Caco-2 (cell line): ENCODE measurements around the gene BGN. TPM values are rescaled to one million over a fixed set of nuclear protein-coding genes. Genes with fewer than 3 reads are reported as not detected.

Experiments
- BruUV-seq: library from RNA; stranded (reverse); fragments of 400-500 nt; replicated peaks from 2 replicates; lab custom pipeline; 2021; lab: Mats Ljungman, UMichigan
- CTCF ChIA-PET: fragments of 300-600 bp; sonication (Branson Sonifier 250); formaldehyde crosslinking; loops from one replicate; lab custom pipeline; 2022; ENCODE audit warnings: antibody characterized with exemption; lab: Charles Lee
- POLR2A ChIA-PET: fragments of 300-600 bp; sonication (Branson Sonifier 250); formaldehyde crosslinking; loops from one replicate; lab custom pipeline; 2022; ENCODE audit warnings: antibody characterized with exemption; lab: Charles Lee
- DNase-seq, 2 experiments: peaks; one replicate each; pipeline versions ENCODE4 v3.0.0 to v3.0.0-alpha.2; 2020 to 2022
- H3K27me3 ChIP-seq: replicated peaks from 2 replicates; pipeline ENCODE4 v1.6.0; 2011; ENCODE audit warnings: low read length; ENCODE audit not compliant: control insufficient read depth, insufficient read depth
- H3K36me3 ChIP-seq: 2 replicates; pipeline ENCODE4 v1.5.1; 2011; ENCODE audit warnings: low read length; ENCODE audit not compliant: control insufficient read depth, insufficient read depth
- H3K4me1 ChIP-seq: fragments of 250-450 bp; sonication (Bioruptor Pico); 2 replicates; pipeline ENCODE4 v1.5.1; 2020; ENCODE audit warnings: mild to moderate bottlenecking
- H3K4me3 ChIP-seq: 2 replicates; pipeline ENCODE4 v1.5.1; 2011; ENCODE audit warnings: low read depth, mild to moderate bottlenecking, control low read depth, low read length
- H3K9me3 ChIP-seq: fragments of 250-450 bp; sonication (Bioruptor Pico); 2 replicates; pipeline ENCODE4 v1.5.1; 2020; ENCODE audit warnings: mild to moderate bottlenecking, moderate library complexity
- H3K27ac Mint-ChIP-seq: one replicate; pipeline ENCODE4 v1.8.0; 2022; ENCODE audit warnings: mixed read lengths; ENCODE audit not compliant: unreplicated experiment
- H3K27me3 Mint-ChIP-seq: one replicate; pipeline ENCODE4 v1.8.0; 2022; ENCODE audit warnings: mixed read lengths; ENCODE audit not compliant: insufficient read depth, unreplicated experiment
- H3K36me3 Mint-ChIP-seq: one replicate; pipeline ENCODE4 v1.8.0; 2022; ENCODE audit warnings: mild to moderate bottlenecking, mixed read lengths; ENCODE audit not compliant: insufficient read depth, unreplicated experiment
- H3K4me1 Mint-ChIP-seq: one replicate; pipeline ENCODE4 v1.8.0; 2022; ENCODE audit warnings: low read depth, mixed read lengths; ENCODE audit not compliant: unreplicated experiment
- H3K4me3 Mint-ChIP-seq: one replicate; pipeline ENCODE4 v1.8.0; 2022; ENCODE audit warnings: mild to moderate bottlenecking, moderate library complexity, mixed read lengths; ENCODE audit not compliant: unreplicated experiment
- H3K9me3 Mint-ChIP-seq: one replicate; pipeline ENCODE4 v1.8.0; 2022; ENCODE audit warnings: mixed read lengths; ENCODE audit not compliant: unreplicated experiment
- CTCF ChIP-seq, 2 experiments: fragments of 200-600 bp in 1 of 2; IDR thresholded peaks; 1 replicate in 1 of 2; 2 replicates in 1 of 2; pipeline versions ENCODE4 v1.5.1 to v1.8.0; 2011 to 2022; ENCODE audit warnings: antibody characterized with exemption in 1 of 2, control low read depth in 1 of 2, inconsistent platforms in 1 of 2, low read depth in 1 of 2, low read length in 1 of 2, mild to moderate bottlenecking in 1 of 2, moderate library complexity in 1 of 2; ENCODE audit not compliant: insufficient read depth in 1 of 2, severe bottlenecking in 1 of 2, unreplicated experiment in 1 of 2
- intact Hi-C: fragments of 100-400 bp; cut with micrococcal nuclease; formaldehyde crosslinking; loops from one replicate; pipeline ENCODE4 v1.10.0; 2022; ENCODE audit not compliant: unreplicated experiment
- total RNA-seq: library from RNA; stranded (reverse); gene quantifications from 2 replicates; pipeline ENCODE4 v1.2.3, GENCODE V29; 2022

Gene BGN
- total RNA-seq, 1 experiment from 2014 or later = 9.9 TPM

GRCh38 chrX:153533091-153533490 is 38.3 kb downstream of the BGN start:
- no peak overlapping the region for H3K4me3 Mint-ChIP-seq
- DNase-seq = no peak
- no peaks in the 10 kb centered on the region for H3K9me3 Mint-ChIP-seq
- H3K4me1 Mint-ChIP-seq = no peaks in the 10 kb centered on the region
- POLR2A ChIA-PET = no interaction called here
- no TSS peak for BruUV-seq
- H3K27ac Mint-ChIP-seq = no peak overlapping the region
- Histone ChIP-seq H3K9me3 (no peaks in the 10 kb centered on the region), H3K27me3 (no peaks in the 10 kb centered on the region), H3K4me3 (no peak overlapping the region), H3K4me1 (no peaks in the 10 kb centered on the region), H3K36me3 (no peaks in the 10 kb centered on the region)
- H3K27me3 Mint-ChIP-seq = no peaks in the 10 kb centered on the region
- no peak for TF ChIP-seq CTCF (IDR thresholded peaks at IDR 0.05; ENCODE audit: insufficient read depth in 1 of 2, low read depth in 1 of 2, low read length in 1 of 2, severe bottlenecking in 1 of 2, unreplicated experiment in 1 of 2)
- H3K36me3 Mint-ChIP-seq = no peaks in the 10 kb centered on the region
- intact Hi-C loops = no loop called here
- CTCF ChIA-PET = no interaction called here

GRCh38 chrX:153537080-153537479 is 42.3 kb downstream of the BGN start:
- Mint-ChIP-seq H3K9me3 (no peaks in the 10 kb centered on the region), H3K27ac (no peak overlapping the region), H3K4me3 (no peak overlapping the region), H3K4me1 (no peaks in the 10 kb centered on the region), H3K36me3 (no peaks in the 10 kb centered on the region), H3K27me3 (no peaks in the 10 kb centered on the region)
- no TSS peak for BruUV-seq
- intact Hi-C loops = no loop called here
- H3K4me1 ChIP-seq = no peaks in the 10 kb centered on the region
- H3K27me3 ChIP-seq = no peaks in the 10 kb centered on the region
- TF ChIP-seq CTCF (IDR thresholded peaks at IDR 0.05; ENCODE audit: insufficient read depth in 1 of 2, low read depth in 1 of 2, low read length in 1 of 2, severe bottlenecking in 1 of 2, unreplicated experiment in 1 of 2) = no peak
- H3K36me3 ChIP-seq = no peaks in the 10 kb centered on the region
- no peak overlapping the region for H3K4me3 ChIP-seq
- ChIA-PET CTCF (no interaction called here), POLR2A (no interaction called here)
- no peaks in the 10 kb centered on the region for H3K9me3 ChIP-seq
- DNase-seq = no peak

DNA sequence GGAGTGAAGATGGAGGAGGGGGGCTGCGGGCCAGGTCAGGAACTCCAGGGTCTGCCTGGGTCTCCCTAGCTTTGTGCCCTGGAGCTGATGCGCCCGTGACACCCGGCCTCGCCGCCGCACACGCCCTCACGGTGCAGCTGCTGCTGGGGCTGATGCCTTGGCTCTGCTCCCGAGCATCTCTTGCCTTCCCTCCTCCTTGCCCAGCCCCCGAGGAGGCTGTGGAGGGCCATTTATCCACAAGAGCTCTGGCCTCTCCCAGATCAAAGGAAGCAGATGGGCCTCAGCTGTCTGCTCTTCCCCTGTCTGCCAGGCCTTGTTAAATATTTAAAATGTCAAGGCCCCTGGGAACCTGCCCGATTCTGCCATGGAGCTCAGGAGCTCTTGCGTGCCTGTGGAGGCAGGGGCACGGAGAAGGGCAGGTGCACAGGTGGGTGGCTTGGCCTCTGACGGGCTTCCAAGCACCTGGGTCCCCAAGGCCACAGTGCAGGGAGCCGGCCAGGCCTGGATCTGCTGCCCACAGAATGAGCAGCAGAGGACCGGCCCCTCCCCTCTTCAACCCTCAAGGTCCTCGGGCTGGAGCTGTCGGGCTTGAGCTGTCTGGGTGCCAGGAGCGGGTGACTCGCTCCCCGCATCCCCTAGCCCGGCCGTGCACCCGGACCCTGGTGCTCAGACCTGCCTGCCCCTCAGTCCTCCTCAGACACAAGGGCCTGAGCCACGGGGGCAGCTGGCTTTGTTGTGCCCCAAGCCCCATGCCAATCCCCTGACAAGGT is 42.9 kb downstream of the BGN start:
- H3K36me3 ChIP-seq = no peaks in the 10 kb centered on the region
- Mint-ChIP-seq H3K27me3 (no peaks in the 10 kb centered on the region), H3K4me3 (no peak overlapping the region), H3K9me3 (no peaks in the 10 kb centered on the region), H3K4me1 (no peaks in the 10 kb centered on the region), H3K36me3 (no peaks in the 10 kb centered on the region), H3K27ac (no peak overlapping the region)
- no peaks in the 10 kb centered on the region for H3K27me3 ChIP-seq
- ChIA-PET POLR2A (no interaction called here), CTCF (no interaction called here)
- no peak overlapping the region for H3K4me3 ChIP-seq
- H3K4me1 ChIP-seq = no peaks in the 10 kb centered on the region
- BruUV-seq = no TSS peak
- intact Hi-C loops = no loop called here
- no peak for TF ChIP-seq CTCF (IDR thresholded peaks at IDR 0.05; ENCODE audit: insufficient read depth in 1 of 2, low read depth in 1 of 2, low read length in 1 of 2, severe bottlenecking in 1 of 2, unreplicated experiment in 1 of 2)
- no peak for DNase-seq
- no peaks in the 10 kb centered on the region for H3K9me3 ChIP-seq
